ENCODE results near the gene PSMB2.

The PSMB2 gene

GRCh38 chr1:35555212-35555584 is 86.1 kb downstream of the PSMB2 start:
- peak overlapping the region; percentile 99 for H3K27ac ChIP-seq (ENCODE audit: low read depth, low read length)
- no peaks in the 10 kb centered on the region for H3K27me3 ChIP-seq (ENCODE audit: control insufficient read depth, insufficient read depth, low read length)
- peaks cover 40% of the 10 kb centered on the region for H3K4me1 ChIP-seq (ENCODE audit: control insufficient read depth, insufficient read depth, low read length)
- H3K9ac ChIP-seq (ENCODE audit: low read depth, low read length), result no peak overlapping the region
- peak overlapping the region; percentile 83 for H3K4me3 ChIP-seq (ENCODE audit: low read depth, low read length)
- H3K9me3 ChIP-seq (ENCODE audit: control insufficient read depth, insufficient read depth, low read length), result no peaks in the 10 kb centered on the region
- H3K36me3 ChIP-seq (ENCODE audit: control insufficient read depth, insufficient read depth, low read length), result peaks cover 40% of the 10 kb centered on the region

DNA sequence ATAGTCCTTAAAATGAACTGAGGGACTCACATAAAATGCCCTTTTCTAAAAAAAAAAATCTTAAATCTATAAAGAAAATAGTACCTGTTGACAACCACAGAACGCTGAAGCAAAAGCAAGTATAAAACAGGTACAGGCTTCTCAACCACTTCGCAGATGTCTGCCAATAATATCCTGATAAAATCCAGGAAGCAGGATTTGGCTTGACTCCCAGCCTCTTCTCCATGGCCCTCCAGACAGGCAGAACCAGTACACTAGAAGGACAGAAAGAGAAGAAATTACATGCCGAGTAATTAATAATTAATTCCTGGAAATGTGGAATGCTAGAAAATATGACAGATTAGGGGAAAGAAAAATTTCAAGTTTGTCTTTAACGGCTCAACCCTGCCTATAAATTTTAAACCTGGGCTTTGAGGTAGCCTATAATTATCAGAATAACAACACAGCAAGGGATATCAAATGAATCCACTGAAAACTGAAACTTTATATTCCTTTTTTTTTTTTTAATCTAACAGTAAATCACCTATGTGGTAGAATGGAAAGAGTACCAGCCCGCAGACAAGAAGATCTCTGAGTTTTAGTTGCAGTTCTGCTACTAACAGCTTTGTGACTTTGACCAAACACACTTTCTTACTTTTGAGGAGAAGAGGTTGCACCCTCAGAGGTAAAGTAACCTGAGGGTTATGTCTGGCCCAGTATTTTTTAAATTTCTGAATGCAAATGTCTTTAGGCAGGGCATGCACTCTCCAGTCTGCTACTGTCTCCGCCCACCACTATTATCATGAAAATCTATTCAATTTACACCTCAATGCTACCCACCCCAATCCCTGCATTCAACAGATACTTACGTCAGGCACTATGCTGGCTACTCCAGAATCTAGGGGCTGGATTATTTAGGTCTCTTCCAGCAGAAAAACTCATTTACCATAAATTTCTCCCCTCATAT is 86.8 kb downstream of the PSMB2 start:
- peak overlapping the region; percentile 52 for H3K9ac ChIP-seq (ENCODE audit: low read depth, low read length)
- no peaks in the 10 kb centered on the region for H3K27me3 ChIP-seq (ENCODE audit: control insufficient read depth, insufficient read depth, low read length)
- H3K27ac ChIP-seq (ENCODE audit: low read depth, low read length), result peak overlapping the region; percentile 99
- H3K4me3 ChIP-seq (ENCODE audit: low read depth, low read length), result peak overlapping the region; percentile 83
- peaks cover 44% of the 10 kb centered on the region for H3K36me3 ChIP-seq (ENCODE audit: control insufficient read depth, insufficient read depth, low read length)
- H3K9me3 ChIP-seq (ENCODE audit: control insufficient read depth, insufficient read depth, low read length), result no peaks in the 10 kb centered on the region
- peaks cover 40% of the 10 kb centered on the region for H3K4me1 ChIP-seq (ENCODE audit: control insufficient read depth, insufficient read depth, low read length)

DNA sequence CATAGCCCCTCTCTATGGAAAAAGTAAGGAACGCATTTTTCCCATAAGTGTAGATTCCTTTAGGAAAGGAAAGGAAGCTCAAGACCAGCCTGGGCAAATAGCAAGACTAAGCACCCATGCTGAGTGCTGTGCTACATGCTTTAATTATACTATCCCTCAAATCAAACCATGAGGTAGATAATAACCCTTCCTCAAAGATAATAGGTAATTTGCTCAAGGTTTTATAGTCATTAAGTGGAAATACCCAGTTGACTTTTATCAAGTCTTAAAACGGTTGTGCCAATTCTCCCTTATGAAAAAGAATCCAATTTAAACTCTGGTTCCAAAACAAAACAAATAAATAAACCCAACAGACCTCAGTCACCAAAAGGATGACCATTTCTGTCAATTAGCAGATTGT is 87.5 kb downstream of the PSMB2 start:
- H3K27me3 ChIP-seq (ENCODE audit: control insufficient read depth, insufficient read depth, low read length), result no peaks in the 10 kb centered on the region
- H3K4me1 ChIP-seq (ENCODE audit: control insufficient read depth, insufficient read depth, low read length), result peaks cover 36% of the 10 kb centered on the region
- H3K36me3 ChIP-seq (ENCODE audit: control insufficient read depth, insufficient read depth, low read length), result peaks cover 49% of the 10 kb centered on the region
- H3K9ac ChIP-seq (ENCODE audit: low read depth, low read length), result no peak overlapping the region; the same call in 1 of the 2 replicates
- no peaks in the 10 kb centered on the region for H3K9me3 ChIP-seq (ENCODE audit: control insufficient read depth, insufficient read depth, low read length)
- H3K27ac ChIP-seq (ENCODE audit: low read depth, low read length), result peak overlapping the region; percentile 99
- H3K4me3 ChIP-seq (ENCODE audit: low read depth, low read length), result peak overlapping the region; percentile 83

All from HUES48 (cell line).